SK-N-SH (cell line): ENCODE results near the gene ACSF3. TPM values are rescaled to one million over a fixed set of nuclear protein-coding genes. Genes with fewer than 3 reads are reported as not detected.

ENCODE experiments used
- CTCF ChIA-PET: fragments of 300-600, 350-600 bp; formaldehyde crosslinking; extraction: SDS; loops from one replicate; lab custom pipeline; 2021; lab: Yijun Ruan, JAX
- POLR2A ChIA-PET: fragments of 350-600 bp; sonication (Branson Sonifier 250); formaldehyde crosslinking; extraction: SDS; loops from one replicate; lab custom pipeline; 2020; ENCODE audit warnings: antibody characterized with exemption, inconsistent platforms; lab: Yijun Ruan, JAX
- DNase-seq: peaks from one replicate; pipeline ENCODE4 v3.0.0; 2012
- H2AFZ ChIP-seq: fragments of 200-600 bp; sonication (generic); 2 replicates; pipeline ENCODE4 v1.8.1; 2016; ENCODE audit warnings: antibody characterized with exemption, mild to moderate bottlenecking, low read depth
- H3F3A ChIP-seq: fragments of 200-600 bp; sonication (generic); replicated peaks from 2 replicates; pipeline ENCODE3; 2016; ENCODE audit warnings: antibody characterized with exemption, mild to moderate bottlenecking; ENCODE audit not compliant: insufficient read depth
- H3K27ac ChIP-seq, 2 experiments: fragments of 200-500 bp in 1 of 2; fragments of 200-600 bp in 1 of 2; sonication (Bioruptor generic) in 1 of 2; sonication (generic), shearing (Covaris generic) in 1 of 2; 2 replicates each; pipeline versions ENCODE4 v1.5.1 to v1.6.1; 2014 to 2016; ENCODE audit warnings: low read depth in 2 of 2, inconsistent platforms in 1 of 2, low read length in 1 of 2, mild to moderate bottlenecking in 1 of 2, mixed read lengths in 1 of 2
- H3K27me3 ChIP-seq: fragments of 200-600 bp; sonication (generic), shearing (Covaris generic); 2 replicates; pipeline ENCODE4 v1.6.1; 2016; ENCODE audit warnings: mixed run types; ENCODE audit not compliant: insufficient read depth
- H3K36me3 ChIP-seq, 2 experiments: fragments of 200-500 bp in 1 of 2; fragments of 200-600 bp in 1 of 2; sonication (Bioruptor generic) in 1 of 2; sonication (generic) in 1 of 2; replicated peaks in 1 of 2; 2 replicates each; pipeline versions ENCODE3 to v1.5.1; 2014 to 2016; ENCODE audit warnings: low read length in 1 of 2, mild to moderate bottlenecking in 1 of 2; ENCODE audit not compliant: insufficient read depth in 2 of 2, control insufficient read depth in 1 of 2
- H3K4me1 ChIP-seq, 2 experiments: fragments of 200-500 bp in 1 of 2; fragments of 200-600 bp in 1 of 2; sonication (Bioruptor generic) in 1 of 2; sonication (generic), shearing (Covaris generic) in 1 of 2; 2 replicates each; pipeline versions ENCODE4 v1.5.1 to v1.6.1; 2014 to 2016; ENCODE audit warnings: low read depth in 1 of 2, low read length in 1 of 2, mixed run types in 1 of 2; ENCODE audit not compliant: insufficient read depth in 2 of 2, control insufficient read depth in 1 of 2
- H3K4me2 ChIP-seq: fragments of 200-600 bp; sonication (generic), shearing (Covaris generic); 2 replicates; pipeline ENCODE4 v1.6.1; 2017; ENCODE audit warnings: mixed run types
- H3K4me3 ChIP-seq, 2 experiments: fragments of 200-500 bp in 1 of 2; fragments of 200-600 bp in 1 of 2; sonication (Bioruptor generic) in 1 of 2; sonication (generic), shearing (Covaris generic) in 1 of 2; 2 replicates each; pipeline versions ENCODE4 v1.5.1 to v1.8.1; 2014 to 2016; ENCODE audit warnings: low read depth in 2 of 2, inconsistent platforms in 1 of 2, low read length in 1 of 2, mild to moderate bottlenecking in 1 of 2, mixed read lengths in 1 of 2, moderate library complexity in 1 of 2
- H3K79me2 ChIP-seq: fragments of 200-600 bp; sonication (generic); 2 replicates; pipeline ENCODE4 v1.8.1; 2017; ENCODE audit warnings: mild to moderate bottlenecking; ENCODE audit not compliant: insufficient read depth
- H3K9ac ChIP-seq: fragments of 200-600 bp; sonication (generic); 2 replicates; pipeline ENCODE4 v1.6.1; 2017; ENCODE audit warnings: mixed run types
- H3K9me2 ChIP-seq: fragments of 200-600 bp; sonication (generic); 2 replicates; pipeline ENCODE4 v1.6.1; 2017; ENCODE audit warnings: mixed run types
- H3K9me3 ChIP-seq: fragments of 200-600 bp; sonication (generic); 2 replicates; pipeline ENCODE4 v1.6.1; 2017; ENCODE audit warnings: mixed run types, mild to moderate bottlenecking, moderate library complexity
- H4K20me1 ChIP-seq: fragments of 200-600 bp; sonication (generic); 2 replicates; pipeline ENCODE4 v1.6.1; 2017; ENCODE audit warnings: mild to moderate bottlenecking, mixed run types; ENCODE audit not compliant: insufficient read depth
- EZH2phosphoT487 ChIP-seq: fragments of 200-600 bp; sonication (generic); IDR thresholded peaks from 2 replicates; pipeline ENCODE4 v1.6.1; 2017; ENCODE audit warnings: low read depth, mixed run types, mild to moderate bottlenecking, antibody characterized with exemption, moderate library complexity, borderline replicate concordance
- GABPA ChIP-seq: IDR thresholded peaks from 2 replicates; pipeline ENCODE4 v1.4.0; 2012; ENCODE audit warnings: low read depth, mild to moderate bottlenecking
- NRF1 ChIP-seq: IDR thresholded peaks from 2 replicates; pipeline ENCODE4 v1.6.1; 2012; ENCODE audit warnings: low read depth, mild to moderate bottlenecking, low read length
- POLR2AphosphoS5 ChIP-seq: IDR thresholded peaks from 2 replicates; pipeline ENCODE4 v1.6.1; 2012; ENCODE audit warnings: low read depth, low read length
- SMC3 ChIP-seq: IDR thresholded peaks from 2 replicates; pipeline ENCODE4 v1.6.1; 2012; ENCODE audit warnings: low read depth, low read length, improper control_type of control experiment
- TEAD4 ChIP-seq: IDR thresholded peaks from 2 replicates; pipeline ENCODE4 v1.4.0; 2012; ENCODE audit warnings: mild to moderate bottlenecking, borderline replicate concordance; ENCODE audit not compliant: insufficient read depth
- YY1 ChIP-seq: IDR thresholded peaks from 2 replicates; pipeline ENCODE4 v1.4.0; 2012; ENCODE audit warnings: low read depth, mild to moderate bottlenecking
- WGBS: methylation state at CpG from one replicate; pipeline ENCODE4 v1.1.6; 2017; ENCODE audit warnings: low lambda C conversion rate; 5-methylcytosine and 5-hydroxymethylcytosine counted together
- polyA plus RNA-seq, 3 experiments: library from polyadenylated mRNA; depleted of rRNA; stranded (reverse); fragments of >200 nt; gene quantifications; 2 replicates each; pipeline ENCODE4 v1.2.3, GENCODE V29; 2012
- TF ChIP-seq, protein P1 (sequence below): IDR thresholded peaks from 2 replicates; pipeline ENCODE4 v1.6.1; 2012; ENCODE audit warnings: mild to moderate bottlenecking, low read depth, low read length, moderate library complexity
- TF ChIP-seq, protein P2 (sequence below): IDR thresholded peaks from 2 replicates; pipeline ENCODE4 v1.4.0; 2012; ENCODE audit warnings: low read depth, borderline replicate concordance
- TF ChIP-seq, protein P3 (sequence below): IDR thresholded peaks from 2 replicates; pipeline ENCODE4 v1.4.0; 2012; ENCODE audit warnings: low read depth
- TF ChIP-seq, protein P4 (sequence below): fragments of 150-350 bp; IDR thresholded peaks from 2 replicates; pipeline ENCODE4 v1.6.1; 2017; ENCODE audit warnings: antibody characterized with exemption, low read length, low read depth, borderline replicate concordance
- TF ChIP-seq, protein P5 (sequence below): IDR thresholded peaks from 2 replicates; pipeline ENCODE4 v1.4.0; 2012; ENCODE audit warnings: low read depth, borderline replicate concordance

ACSF3 gene
- polyA plus RNA-seq, 1 of the 3 experiments (the other 2 are of a cell fraction), result 18.8 TPM

DNA sequence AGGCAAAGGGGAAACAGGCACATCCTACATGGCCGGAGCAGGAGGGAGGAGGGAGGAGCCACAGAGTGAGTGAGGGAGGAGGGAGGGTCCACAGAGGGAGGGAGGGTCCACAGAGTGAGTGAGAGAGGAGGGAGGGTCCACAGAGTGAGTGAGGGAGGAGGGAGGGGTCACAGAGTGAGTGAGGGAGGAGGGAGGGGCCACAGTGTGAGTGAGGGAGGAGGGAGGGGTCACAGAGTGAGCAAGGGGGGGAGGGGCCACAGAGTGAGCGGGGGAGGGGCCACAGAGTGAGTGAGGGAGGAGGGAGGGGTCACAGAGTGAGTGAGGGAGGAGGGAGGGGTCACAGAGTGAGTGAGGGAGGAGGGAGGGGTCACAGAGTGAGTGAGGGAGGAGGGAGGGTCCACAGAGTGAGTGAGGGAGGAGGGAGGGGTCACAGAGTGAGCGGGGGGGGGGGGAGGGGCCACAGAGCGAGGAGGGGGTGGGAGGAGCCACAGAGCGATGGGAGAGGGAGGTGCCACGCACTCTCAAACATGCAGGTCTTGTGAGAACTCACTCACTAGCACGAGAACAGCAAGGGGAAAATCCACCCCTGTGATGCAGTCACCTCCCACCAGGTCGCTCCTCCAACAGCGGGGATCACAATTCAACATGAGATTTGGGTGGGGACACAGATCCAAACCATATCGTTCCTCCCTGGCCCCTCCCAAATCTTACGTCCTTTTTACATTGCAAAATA lies 53.6 kb downstream of the ACSF3 start:
- DNase-seq, result no peak
- H4K20me1 ChIP-seq, result 0 out of 2 replicates have a peak, but pooled peaks cover 5% of the 10 kb centered on the region
- TF ChIP-seq TEAD4 (no peak), SMC3 (no peak), NRF1 (no peak), GABPA (no peak), POLR2AphosphoS5 (no peak), EZH2phosphoT487 (no peak)
- TF ChIP-seq, protein P1, sequence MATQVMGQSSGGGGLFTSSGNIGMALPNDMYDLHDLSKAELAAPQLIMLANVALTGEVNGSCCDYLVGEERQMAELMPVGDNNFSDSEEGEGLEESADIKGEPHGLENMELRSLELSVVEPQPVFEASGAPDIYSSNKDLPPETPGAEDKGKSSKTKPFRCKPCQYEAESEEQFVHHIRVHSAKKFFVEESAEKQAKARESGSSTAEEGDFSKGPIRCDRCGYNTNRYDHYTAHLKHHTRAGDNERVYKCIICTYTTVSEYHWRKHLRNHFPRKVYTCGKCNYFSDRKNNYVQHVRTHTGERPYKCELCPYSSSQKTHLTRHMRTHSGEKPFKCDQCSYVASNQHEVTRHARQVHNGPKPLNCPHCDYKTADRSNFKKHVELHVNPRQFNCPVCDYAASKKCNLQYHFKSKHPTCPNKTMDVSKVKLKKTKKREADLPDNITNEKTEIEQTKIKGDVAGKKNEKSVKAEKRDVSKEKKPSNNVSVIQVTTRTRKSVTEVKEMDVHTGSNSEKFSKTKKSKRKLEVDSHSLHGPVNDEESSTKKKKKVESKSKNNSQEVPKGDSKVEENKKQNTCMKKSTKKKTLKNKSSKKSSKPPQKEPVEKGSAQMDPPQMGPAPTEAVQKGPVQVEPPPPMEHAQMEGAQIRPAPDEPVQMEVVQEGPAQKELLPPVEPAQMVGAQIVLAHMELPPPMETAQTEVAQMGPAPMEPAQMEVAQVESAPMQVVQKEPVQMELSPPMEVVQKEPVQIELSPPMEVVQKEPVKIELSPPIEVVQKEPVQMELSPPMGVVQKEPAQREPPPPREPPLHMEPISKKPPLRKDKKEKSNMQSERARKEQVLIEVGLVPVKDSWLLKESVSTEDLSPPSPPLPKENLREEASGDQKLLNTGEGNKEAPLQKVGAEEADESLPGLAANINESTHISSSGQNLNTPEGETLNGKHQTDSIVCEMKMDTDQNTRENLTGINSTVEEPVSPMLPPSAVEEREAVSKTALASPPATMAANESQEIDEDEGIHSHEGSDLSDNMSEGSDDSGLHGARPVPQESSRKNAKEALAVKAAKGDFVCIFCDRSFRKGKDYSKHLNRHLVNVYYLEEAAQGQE, result no peak
- TF ChIP-seq, protein P2, sequence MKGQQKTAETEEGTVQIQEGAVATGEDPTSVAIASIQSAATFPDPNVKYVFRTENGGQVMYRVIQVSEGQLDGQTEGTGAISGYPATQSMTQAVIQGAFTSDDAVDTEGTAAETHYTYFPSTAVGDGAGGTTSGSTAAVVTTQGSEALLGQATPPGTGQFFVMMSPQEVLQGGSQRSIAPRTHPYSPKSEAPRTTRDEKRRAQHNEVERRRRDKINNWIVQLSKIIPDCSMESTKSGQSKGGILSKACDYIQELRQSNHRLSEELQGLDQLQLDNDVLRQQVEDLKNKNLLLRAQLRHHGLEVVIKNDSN, result no peak
- CTCF ChIA-PET, result no interaction called here
- WGBS, result 93% methylated on average over 10 of the region's 11 CpGs
- H3K4me1 ChIP-seq, result peaks cover 0 to 33% of the 10 kb centered on the region in 2 experiments; a peak in 1 of 4 replicates
- H3K36me3 ChIP-seq, result peaks cover 5 to 17% of the 10 kb centered on the region in 2 experiments
- H3K9me3 ChIP-seq, result no peaks in the 10 kb centered on the region
- H3K27me3 ChIP-seq, result no peaks in the 10 kb centered on the region
- no peak overlapping the region for H2AFZ ChIP-seq
- no peak overlapping the region for H3K4me2 ChIP-seq
- H3F3A ChIP-seq, result no peaks in the 10 kb centered on the region
- POLR2A ChIA-PET, result no interaction called here
- no peak overlapping the region for H3K27ac ChIP-seq
- H3K9ac ChIP-seq, result no peak overlapping the region
- H3K9me2 ChIP-seq, result no peaks in the 10 kb centered on the region
- no peak overlapping the region for H3K4me3 ChIP-seq
- H3K79me2 ChIP-seq, result no peaks in the 10 kb centered on the region

DNA sequence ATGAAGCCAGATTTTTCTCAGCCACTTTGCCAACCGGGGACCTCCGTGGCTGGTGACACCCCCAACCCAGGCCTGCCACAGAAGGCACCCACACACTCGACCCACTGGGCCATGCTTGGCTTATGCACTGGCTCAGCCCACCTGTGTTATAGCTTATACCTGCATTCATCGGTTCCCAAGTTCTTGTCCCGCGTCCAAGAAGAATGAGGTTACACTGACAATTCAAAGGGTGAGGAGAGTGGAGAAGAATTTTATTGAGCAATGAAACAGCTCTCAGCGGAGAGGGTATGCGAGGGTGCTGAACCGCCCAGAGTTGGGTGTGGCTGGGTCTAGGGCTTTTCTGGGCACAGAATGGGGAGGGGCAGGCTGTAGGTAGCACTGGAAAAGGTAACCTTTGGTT lies 55.7 kb downstream of the ACSF3 start:
- DNase-seq, result no peak
- no peaks in the 10 kb centered on the region for H3K79me2 ChIP-seq
- H3K9ac ChIP-seq, result no peak overlapping the region
- H4K20me1 ChIP-seq, result no peaks in the 10 kb centered on the region
- 96% methylated on average over 9 of the region's 9 CpGs for WGBS
- H3K9me3 ChIP-seq, result no peaks in the 10 kb centered on the region
- peak overlapping the region in 1 of 2 experiments; percentile 97; a peak in 2 of 4 replicates for H3K27ac ChIP-seq
- H2AFZ ChIP-seq, result no peak overlapping the region
- TF ChIP-seq YY1, result no peak
- TF ChIP-seq, protein P3, sequence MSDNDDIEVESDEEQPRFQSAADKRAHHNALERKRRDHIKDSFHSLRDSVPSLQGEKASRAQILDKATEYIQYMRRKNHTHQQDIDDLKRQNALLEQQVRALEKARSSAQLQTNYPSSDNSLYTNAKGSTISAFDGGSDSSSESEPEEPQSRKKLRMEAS, result no peak
- TF ChIP-seq, protein P4, sequence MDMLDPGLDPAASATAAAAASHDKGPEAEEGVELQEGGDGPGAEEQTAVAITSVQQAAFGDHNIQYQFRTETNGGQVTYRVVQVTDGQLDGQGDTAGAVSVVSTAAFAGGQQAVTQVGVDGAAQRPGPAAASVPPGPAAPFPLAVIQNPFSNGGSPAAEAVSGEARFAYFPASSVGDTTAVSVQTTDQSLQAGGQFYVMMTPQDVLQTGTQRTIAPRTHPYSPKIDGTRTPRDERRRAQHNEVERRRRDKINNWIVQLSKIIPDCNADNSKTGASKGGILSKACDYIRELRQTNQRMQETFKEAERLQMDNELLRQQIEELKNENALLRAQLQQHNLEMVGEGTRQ, result no peak
- TF ChIP-seq, protein P5, sequence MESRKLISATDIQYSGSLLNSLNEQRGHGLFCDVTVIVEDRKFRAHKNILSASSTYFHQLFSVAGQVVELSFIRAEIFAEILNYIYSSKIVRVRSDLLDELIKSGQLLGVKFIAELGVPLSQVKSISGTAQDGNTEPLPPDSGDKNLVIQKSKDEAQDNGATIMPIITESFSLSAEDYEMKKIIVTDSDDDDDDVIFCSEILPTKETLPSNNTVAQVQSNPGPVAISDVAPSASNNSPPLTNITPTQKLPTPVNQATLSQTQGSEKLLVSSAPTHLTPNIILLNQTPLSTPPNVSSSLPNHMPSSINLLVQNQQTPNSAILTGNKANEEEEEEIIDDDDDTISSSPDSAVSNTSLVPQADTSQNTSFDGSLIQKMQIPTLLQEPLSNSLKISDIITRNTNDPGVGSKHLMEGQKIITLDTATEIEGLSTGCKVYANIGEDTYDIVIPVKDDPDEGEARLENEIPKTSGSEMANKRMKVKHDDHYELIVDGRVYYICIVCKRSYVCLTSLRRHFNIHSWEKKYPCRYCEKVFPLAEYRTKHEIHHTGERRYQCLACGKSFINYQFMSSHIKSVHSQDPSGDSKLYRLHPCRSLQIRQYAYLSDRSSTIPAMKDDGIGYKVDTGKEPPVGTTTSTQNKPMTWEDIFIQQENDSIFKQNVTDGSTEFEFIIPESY, result no peak
- H3K4me1 ChIP-seq, result peaks cover 0 to 35% of the 10 kb centered on the region in 2 experiments; a peak in 1 of 4 replicates
- POLR2A ChIA-PET, result no interaction called here
- H3K27me3 ChIP-seq, result no peaks in the 10 kb centered on the region
- H3K9me2 ChIP-seq, result no peaks in the 10 kb centered on the region
- peaks cover 3% of the 10 kb centered on the region for H3F3A ChIP-seq
- H3K36me3 ChIP-seq, result peaks cover 5 to 17% of the 10 kb centered on the region in 2 experiments
- CTCF ChIA-PET, result interaction anchor here (0.6 to 1.2 kb wide), 5 partner anchors 14 to 394 kb away, joined by 3 to 5 read pairs (median 4); no protein-coding TSS in a partner anchor
- no peak overlapping the region for H3K4me3 ChIP-seq
- no peak overlapping the region for H3K4me2 ChIP-seq
